ENCODE data around the gene COMMD2.

The COMMD2 gene

GRCh38 chr3:149792452-149793270, 40.4 kb upstream of the COMMD2 start, which contains the start of gene ANKUB1:
Gene ANKUB1 (minus strand): TSS chr3:149792554. CDS start chr3:149792366, 188 bp downstream.
- H3K9me3 ChIP-seq (ENCODE audit: severe bottlenecking), result no peaks in the 10 kb centered on the region
- no peaks in the 10 kb centered on the region for H3K36me3 ChIP-seq
- no peaks in the 10 kb centered on the region for H3K27me3 ChIP-seq (ENCODE audit: insufficient read depth, low read depth, severe bottlenecking)
- H3K4me3 ChIP-seq (ENCODE audit: low read depth, low read length), result no peak within 1 kb of the TSS
- no peak within 1 kb of the TSS for H3K27ac ChIP-seq
- TF ChIP-seq CTCF (IDR thresholded peaks at IDR 0.05; ENCODE audit: low read depth, low read length), result no peak
- no peak for DNase-seq

GRCh38 chr3:149790698-149791097, 38.4 kb upstream of the COMMD2 start:
- Histone ChIP-seq H3K9me3 (ENCODE audit: severe bottlenecking) (no peaks in the 10 kb centered on the region), H3K4me3 (ENCODE audit: low read depth, low read length) (no peak overlapping the region), H3K27ac (no peak overlapping the region), H3K27me3 (ENCODE audit: insufficient read depth, low read depth, severe bottlenecking) (no peaks in the 10 kb centered on the region), H3K36me3 (no peaks in the 10 kb centered on the region)
- TF ChIP-seq CTCF (IDR thresholded peaks at IDR 0.05; ENCODE audit: low read depth, low read length), result no peak
- no peak for DNase-seq

- Histone ChIP-seq H3K4me3 (ENCODE audit: low read depth, low read length) (no peak overlapping the region), H3K27me3 (ENCODE audit: insufficient read depth, low read depth, severe bottlenecking) (no peaks in the 10 kb centered on the region), H3K27ac (no peak overlapping the region), H3K36me3 (no peaks in the 10 kb centered on the region), H3K9me3 (ENCODE audit: severe bottlenecking) (no peaks in the 10 kb centered on the region)
- DNase-seq, result no peak
- no peak for TF ChIP-seq CTCF (IDR thresholded peaks at IDR 0.05; ENCODE audit: low read depth, low read length)
Measured at GRCh38 chr3:149790268-149790667, 38.0 kb upstream of the COMMD2 start.

- DNase-seq, result no peak
- Histone ChIP-seq H3K27me3 (ENCODE audit: insufficient read depth, low read depth, severe bottlenecking) (no peaks in the 10 kb centered on the region), H3K27ac (no peak overlapping the region), H3K36me3 (no peaks in the 10 kb centered on the region), H3K4me3 (ENCODE audit: low read depth, low read length) (no peak overlapping the region), H3K9me3 (ENCODE audit: severe bottlenecking) (no peaks in the 10 kb centered on the region)
- no peak for TF ChIP-seq CTCF (IDR thresholded peaks at IDR 0.05; ENCODE audit: low read depth, low read length)
Measured at GRCh38 chr3:149784064-149784704, 31.9 kb upstream of the COMMD2 start.

- no peak for TF ChIP-seq CTCF (IDR thresholded peaks at IDR 0.05; ENCODE audit: low read depth, low read length)
- Histone ChIP-seq H3K36me3 (no peaks in the 10 kb centered on the region), H3K27ac (no peak overlapping the region)
Measured at GRCh38 chr3:149783576-149783975, 31.3 kb upstream of the COMMD2 start.

More at GRCh38 chr3:149783576-149783975, 31.3 kb upstream of the COMMD2 start:
- no peak for DNase-seq
- Histone ChIP-seq H3K9me3 (ENCODE audit: severe bottlenecking) (no peaks in the 10 kb centered on the region), H3K4me3 (ENCODE audit: low read depth, low read length) (no peak overlapping the region), H3K27me3 (ENCODE audit: insufficient read depth, low read depth, severe bottlenecking) (no peaks in the 10 kb centered on the region)
